Esophagus squamous epithelium (tissue), 4 donors: Measurements from ENCODE around the gene GPAT2.
"Not testable (repeated sequence)": the region's sequence is repeated elsewhere in the genome, so short reads cannot be mapped to it uniquely, and the experiment has no call there.

Source experiments
- CTCF ChIP-seq, 6 experiments: fragments of 450-650 bp in 4 of 6; fragments of 200-600 bp in 2 of 6; sonication (generic) in 2 of 6; IDR thresholded peaks; one replicate each; pipeline ENCODE4 v1.5.1; 2016 to 2019; ENCODE audit warnings: antibody characterized with exemption in 6 of 6, mild to moderate bottlenecking in 4 of 6, moderate library complexity in 4 of 6
- POLR2A ChIP-seq, 4 donors: fragments of 450-650 bp; IDR thresholded peaks; one replicate each; pipeline ENCODE4 v1.6.1; 2017; ENCODE audit warnings: antibody characterized with exemption in 4 of 4, mild to moderate bottlenecking in 4 of 4, moderate library complexity in 3 of 4

GRCh38 chr2:96053385-96053784 is 18.7 kb upstream of the GPAT2 start:
- not testable (repeated sequence) for TF ChIP-seq CTCF, POLR2A (IDR thresholded peaks at IDR 0.05)
